Nephron progenitor cell (in vitro differentiated cells): ENCODE measurements around the gene THAP10.

Source experiments
- DNase-seq: peaks from one replicate; pipeline ENCODE4 v3.0.0; 2021
- H3K27ac Mint-ChIP-seq: 2 replicates; pipeline ENCODE4 v1.8.0; 2021; ENCODE audit warnings: mild to moderate bottlenecking, moderate library complexity, mixed read lengths
- H3K27me3 Mint-ChIP-seq: 2 replicates; pipeline ENCODE4 v1.8.0; 2021; ENCODE audit warnings: mild to moderate bottlenecking, low read depth, mixed read lengths; ENCODE audit not compliant: poor library complexity
- H3K36me3 Mint-ChIP-seq: 2 replicates; pipeline ENCODE4 v1.8.0; 2021; ENCODE audit warnings: low read depth, mixed read lengths
- H3K4me1 Mint-ChIP-seq: 2 replicates; pipeline ENCODE4 v1.8.0; 2021; ENCODE audit warnings: mixed read lengths
- H3K4me3 Mint-ChIP-seq: 2 replicates; pipeline ENCODE4 v1.8.0; 2021; ENCODE audit warnings: mild to moderate bottlenecking, moderate library complexity, mixed read lengths
- H3K9me3 Mint-ChIP-seq: 2 replicates; pipeline ENCODE4 v1.8.0; 2021; ENCODE audit warnings: mild to moderate bottlenecking, moderate library complexity, mixed read lengths
- TF ChIP-seq, protein P1 (sequence below): fragments of 200-600 bp; sonication (generic); IDR thresholded peaks from 2 replicates; pipeline ENCODE4 v1.5.0; 2021; ENCODE audit warnings: antibody characterized with exemption

The THAP10 gene

DNA sequence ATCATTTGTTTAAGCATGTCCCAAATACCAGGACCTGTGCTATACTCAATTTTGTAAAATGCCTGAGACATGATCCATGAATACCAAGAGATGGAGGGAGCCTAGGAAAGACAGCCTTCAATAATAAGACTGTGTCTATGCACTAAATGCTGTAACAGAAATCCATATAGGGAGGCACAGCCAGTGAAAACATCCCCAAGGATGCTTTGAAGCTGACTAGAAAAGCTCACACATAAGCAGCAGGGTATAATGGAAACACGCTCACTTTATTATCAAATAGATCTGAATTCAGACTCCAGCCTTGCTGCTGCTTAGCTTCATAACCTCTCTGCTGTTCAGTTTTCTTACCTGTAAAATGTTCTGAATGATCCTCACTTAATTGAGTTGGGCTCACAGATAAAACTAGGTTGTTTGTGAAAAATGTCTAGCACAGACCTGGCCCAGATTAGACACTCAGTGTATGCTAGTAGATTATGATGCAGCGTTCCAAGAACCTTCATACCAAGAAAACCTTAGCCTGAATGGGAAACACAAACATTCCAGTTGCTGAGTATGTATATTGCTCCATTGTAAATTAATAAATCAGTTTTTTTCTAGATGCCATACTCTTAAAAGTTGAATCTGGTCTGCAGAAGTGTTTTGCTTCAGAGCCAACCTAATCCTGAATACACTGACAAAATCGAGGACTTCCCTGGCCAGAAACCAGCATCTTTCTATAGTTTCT, 34.5 kb downstream of the THAP10 start:
- Mint-ChIP-seq H3K27ac (no peak overlapping the region), H3K4me3 (no peak overlapping the region), H3K36me3 (no peaks in the 10 kb centered on the region), H3K9me3 (no peaks in the 10 kb centered on the region), H3K27me3 (peaks cover 26% of the 10 kb centered on the region), H3K4me1 (peaks cover 12% of the 10 kb centered on the region)
- DNase-seq: no peak
- TF ChIP-seq, protein P1, sequence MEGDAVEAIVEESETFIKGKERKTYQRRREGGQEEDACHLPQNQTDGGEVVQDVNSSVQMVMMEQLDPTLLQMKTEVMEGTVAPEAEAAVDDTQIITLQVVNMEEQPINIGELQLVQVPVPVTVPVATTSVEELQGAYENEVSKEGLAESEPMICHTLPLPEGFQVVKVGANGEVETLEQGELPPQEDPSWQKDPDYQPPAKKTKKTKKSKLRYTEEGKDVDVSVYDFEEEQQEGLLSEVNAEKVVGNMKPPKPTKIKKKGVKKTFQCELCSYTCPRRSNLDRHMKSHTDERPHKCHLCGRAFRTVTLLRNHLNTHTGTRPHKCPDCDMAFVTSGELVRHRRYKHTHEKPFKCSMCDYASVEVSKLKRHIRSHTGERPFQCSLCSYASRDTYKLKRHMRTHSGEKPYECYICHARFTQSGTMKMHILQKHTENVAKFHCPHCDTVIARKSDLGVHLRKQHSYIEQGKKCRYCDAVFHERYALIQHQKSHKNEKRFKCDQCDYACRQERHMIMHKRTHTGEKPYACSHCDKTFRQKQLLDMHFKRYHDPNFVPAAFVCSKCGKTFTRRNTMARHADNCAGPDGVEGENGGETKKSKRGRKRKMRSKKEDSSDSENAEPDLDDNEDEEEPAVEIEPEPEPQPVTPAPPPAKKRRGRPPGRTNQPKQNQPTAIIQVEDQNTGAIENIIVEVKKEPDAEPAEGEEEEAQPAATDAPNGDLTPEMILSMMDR: no peak

DNA sequence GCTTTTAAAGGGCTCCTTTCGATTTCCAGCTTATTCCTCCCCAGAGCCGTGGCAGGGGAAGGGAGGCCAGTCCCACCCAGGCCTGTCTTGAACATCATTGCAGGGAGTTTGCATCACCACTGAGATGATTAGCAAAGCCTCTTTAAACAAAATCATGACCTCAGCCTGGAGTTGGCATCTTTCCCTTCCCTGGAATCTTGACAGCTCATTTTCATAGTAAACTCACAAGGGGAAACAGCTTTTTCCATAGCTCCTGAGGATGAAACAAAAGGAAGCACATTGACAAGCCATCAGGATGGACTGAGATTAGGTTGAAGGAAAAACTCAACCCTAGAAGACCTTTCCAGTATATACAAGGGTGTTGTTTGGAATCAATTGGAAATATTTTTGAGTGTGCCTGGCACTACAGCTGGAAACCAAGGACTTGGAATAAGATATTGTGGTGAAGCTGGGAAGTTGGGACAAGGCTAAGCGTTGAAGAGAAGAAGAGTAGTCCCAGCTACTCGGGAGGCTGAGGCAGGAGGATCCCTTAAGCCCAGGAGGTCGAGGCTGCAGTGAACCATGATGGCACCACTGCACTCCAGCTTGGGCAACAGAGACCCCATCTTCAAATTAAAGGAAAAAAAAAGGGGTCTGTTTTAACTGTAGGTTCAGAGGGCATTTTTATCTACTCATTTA, 35.2 kb downstream of the THAP10 start:
- Mint-ChIP-seq H3K4me3 (no peak overlapping the region), H3K27ac (no peak overlapping the region), H3K36me3 (no peaks in the 10 kb centered on the region), H3K4me1 (peaks cover 15% of the 10 kb centered on the region), H3K9me3 (no peaks in the 10 kb centered on the region), H3K27me3 (peaks cover 26% of the 10 kb centered on the region)
- no peak for DNase-seq
- TF ChIP-seq, protein P1: no peak

DNA sequence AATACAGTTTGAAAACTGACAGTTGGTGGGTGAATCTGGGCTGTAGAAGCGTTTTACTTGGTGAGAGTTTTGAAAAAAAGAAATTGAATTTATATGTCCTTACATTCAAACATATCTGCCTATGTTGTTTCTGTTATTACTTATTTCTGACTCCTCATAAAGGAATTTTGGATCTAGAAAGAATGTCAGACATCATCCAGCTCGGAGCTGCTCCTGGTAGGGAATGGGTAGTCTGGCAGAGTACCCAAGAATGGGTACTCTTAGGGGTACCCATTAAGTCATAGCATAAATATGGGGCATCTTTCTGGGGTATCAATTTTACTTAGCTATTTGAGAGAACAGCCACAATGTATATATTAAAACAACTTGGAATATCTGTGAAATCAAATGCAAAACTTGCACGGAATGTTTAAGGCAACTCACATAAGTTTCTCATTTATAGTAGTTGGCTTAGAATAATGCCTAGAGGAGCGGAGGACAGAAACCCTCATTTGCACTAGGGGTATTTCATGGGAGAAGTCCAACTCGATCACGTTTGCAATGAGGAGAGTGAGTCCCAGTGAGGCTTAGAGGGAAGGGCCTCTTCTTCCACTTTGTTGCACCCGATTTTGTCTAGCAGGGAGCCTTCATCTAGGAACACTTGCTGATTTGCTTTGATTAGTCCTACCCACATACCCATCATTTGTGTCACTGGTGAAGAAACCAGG, 35.9 kb downstream of the THAP10 start:
- no peak overlapping the region for H3K27ac Mint-ChIP-seq
- H3K4me3 Mint-ChIP-seq: peak overlapping the region; percentile 45
- DNase-seq: no peak
- peaks cover 26% of the 10 kb centered on the region for H3K27me3 Mint-ChIP-seq
- H3K4me1 Mint-ChIP-seq: peaks cover 21% of the 10 kb centered on the region
- no peaks in the 10 kb centered on the region for H3K9me3 Mint-ChIP-seq
- peaks cover 6% of the 10 kb centered on the region for H3K36me3 Mint-ChIP-seq
- TF ChIP-seq, protein P1: no peak

DNA sequence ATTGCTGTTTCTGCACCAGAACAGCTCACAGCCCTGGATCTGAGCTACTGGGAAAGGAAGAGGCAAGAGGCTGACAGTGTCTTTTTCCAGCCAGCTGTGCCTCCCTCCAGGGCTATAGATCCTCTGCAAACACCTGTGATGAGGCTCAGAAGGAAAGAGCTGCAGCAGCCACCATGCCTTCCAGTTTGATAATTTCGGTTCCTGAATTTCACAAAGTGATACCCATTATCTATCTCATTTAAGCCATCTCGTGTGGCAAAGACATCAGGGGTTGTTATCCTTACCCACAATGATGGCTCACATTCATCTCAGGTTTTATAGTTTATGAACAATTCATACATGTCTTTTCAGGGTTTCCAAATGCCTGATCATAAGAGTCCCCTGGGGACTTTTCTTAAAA, 36.5 kb downstream of the THAP10 start:
- peaks cover 26% of the 10 kb centered on the region for H3K27me3 Mint-ChIP-seq
- no peaks in the 10 kb centered on the region for H3K9me3 Mint-ChIP-seq
- H3K4me3 Mint-ChIP-seq: no peak overlapping the region

DNA sequence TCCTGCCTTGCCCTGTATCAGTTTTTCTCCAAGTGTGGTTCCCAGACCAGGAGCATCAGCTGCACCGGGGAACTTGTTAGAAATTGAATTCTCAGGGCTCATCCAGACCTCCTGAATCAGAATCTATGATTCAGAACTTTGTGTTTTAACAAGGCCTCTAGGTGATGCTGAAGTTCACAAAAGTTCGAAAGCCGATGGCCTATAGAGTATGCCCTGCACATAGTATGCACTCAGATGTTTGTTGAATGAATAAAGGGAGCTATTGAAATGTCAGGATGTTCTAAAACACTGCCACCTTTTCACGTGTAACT, 37.6 kb downstream of the THAP10 start:
- Mint-ChIP-seq H3K4me1 (peaks cover 21% of the 10 kb centered on the region), H3K27me3 (peaks cover 21% of the 10 kb centered on the region), H3K9me3 (no peaks in the 10 kb centered on the region), H3K36me3 (peaks cover 21% of the 10 kb centered on the region), H3K4me3 (peak overlapping the region; percentile 91), H3K27ac (peak overlapping the region; percentile 43)
- DNase-seq: no peak
- TF ChIP-seq, protein P1: no peak

More for the DNA sequence above, 36.5 kb downstream of the THAP10 start:
- H3K4me1 Mint-ChIP-seq: peaks cover 21% of the 10 kb centered on the region
- H3K27ac Mint-ChIP-seq: no peak overlapping the region
- peaks cover 11% of the 10 kb centered on the region for H3K36me3 Mint-ChIP-seq
- DNase-seq: no peak
- TF ChIP-seq, protein P1: no peak
